ENCODE data around the gene CARD11.
"Not testable (repeated sequence)": the region's sequence is repeated elsewhere in the genome, so short reads cannot be mapped to it uniquely, and the experiment has no call there.

CARD11 gene

GRCh38 chr7:3063016-3063753 is 19.5 kb upstream of the CARD11 start:
- DNase-seq: no peak

DNA sequence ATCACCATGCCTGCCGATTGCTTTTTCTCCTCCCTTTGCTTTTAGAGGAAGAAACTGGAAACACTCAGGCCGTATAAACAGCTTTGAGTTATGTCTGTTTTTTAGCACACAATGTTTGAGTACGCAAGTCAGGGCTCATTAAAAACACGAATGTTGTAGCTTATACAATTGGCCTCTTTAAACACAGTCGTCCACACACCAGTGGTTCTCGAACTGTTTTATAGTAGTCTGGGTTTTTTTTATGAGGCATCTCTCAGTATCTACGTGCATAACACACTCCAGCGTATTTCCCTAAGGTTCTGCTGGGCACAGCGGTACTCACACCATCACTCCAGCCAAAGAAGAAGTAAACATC is 13.4 kb upstream of the CARD11 start:
- DNase-seq: peak; percentile 69

GRCh38 chr7:3056234-3057065 is 12.8 kb upstream of the CARD11 start:
- peak; percentile 69 for DNase-seq

- no peak for DNase-seq
These were observed 12.0 kb upstream of the CARD11 start for GRCh38 chr7:3055626-3056025.

DNA sequence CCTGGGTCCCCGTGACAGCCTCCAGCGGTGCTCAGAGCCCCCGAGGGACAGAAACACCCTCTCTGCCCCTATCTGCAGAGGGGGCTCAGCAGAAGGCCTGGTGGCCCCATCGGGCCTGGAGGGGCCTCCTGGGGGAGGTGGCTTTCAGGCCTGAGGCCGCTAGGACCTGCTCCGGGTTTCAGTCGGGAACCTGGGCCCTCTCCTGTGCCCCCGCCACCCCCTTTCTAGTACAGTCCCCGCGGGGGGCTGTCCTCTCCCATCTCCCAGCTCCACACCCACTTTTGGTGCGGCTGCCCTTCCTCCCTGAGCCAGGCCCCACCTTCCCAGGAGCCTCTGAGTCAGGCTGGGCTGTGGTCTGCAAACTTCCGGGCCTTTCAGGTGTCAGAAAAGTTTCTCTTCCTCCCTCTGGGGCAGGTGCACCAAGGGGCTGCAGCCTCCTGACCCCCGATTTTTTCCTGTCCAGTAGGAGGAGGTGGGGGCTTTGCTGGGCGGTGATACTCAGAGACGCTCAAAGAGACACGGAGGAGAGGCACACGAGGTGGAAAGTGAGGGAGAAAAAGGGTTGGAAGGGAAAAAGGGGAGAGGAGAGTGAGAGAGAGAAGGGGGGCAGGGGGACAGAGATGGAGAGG is 692 bp downstream of the CARD11 start:
- no peak for DNase-seq

DNA sequence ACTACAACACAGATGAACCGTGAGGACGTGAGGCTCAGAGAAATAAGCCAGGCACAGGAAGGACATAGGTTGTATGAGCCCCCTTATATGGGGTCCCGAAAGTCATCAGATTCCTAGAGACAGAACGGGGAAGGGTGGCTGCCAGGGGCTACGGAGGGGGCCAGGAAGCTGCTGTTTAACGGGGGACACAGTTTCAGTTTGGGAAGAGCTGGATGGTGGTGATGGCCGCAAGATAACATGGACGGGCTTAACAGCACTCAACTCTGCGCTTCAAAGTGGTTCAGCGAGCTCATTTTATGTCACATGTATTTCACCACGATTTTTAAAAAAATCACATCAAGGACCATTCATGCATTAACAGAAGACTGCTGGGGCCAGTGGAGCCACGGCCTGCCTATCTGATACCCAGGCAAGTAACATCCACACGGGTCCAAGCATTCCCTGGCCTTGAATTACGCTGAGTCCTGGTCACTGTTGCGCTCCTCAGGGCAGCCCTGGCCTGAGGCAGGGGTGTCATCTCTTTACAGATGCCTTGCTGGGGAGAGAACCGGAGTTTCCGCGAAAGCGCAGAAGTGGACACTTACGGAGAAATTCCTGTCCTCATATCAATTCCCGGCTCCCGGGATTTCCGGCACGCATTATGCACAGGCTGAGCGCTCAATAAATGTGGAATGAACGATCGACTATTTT is 1.5 kb downstream of the CARD11 start:
- DNase-seq: no peak

DNA sequence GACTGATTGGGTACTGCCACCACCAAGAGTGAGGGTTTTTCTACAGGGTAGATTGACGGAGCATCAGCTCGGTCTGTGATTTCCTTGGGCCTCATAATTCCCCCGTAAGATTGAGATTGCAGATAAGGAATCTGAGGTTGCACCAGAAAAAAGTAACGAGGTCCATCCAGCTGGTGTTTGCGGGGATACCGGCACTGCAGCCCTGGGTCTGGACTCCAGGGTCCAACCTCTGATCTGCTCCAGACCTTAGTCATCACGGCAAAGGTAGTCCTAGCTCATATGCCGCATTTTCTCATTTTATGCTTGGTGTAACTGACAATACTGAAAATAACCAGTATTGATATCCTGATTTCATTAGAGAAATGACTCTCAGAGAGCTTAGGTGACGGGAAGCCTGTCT is 3.9 kb downstream of the CARD11 start:
- DNase-seq: no peak

- not testable (repeated sequence) for DNase-seq
These were observed 5.7 kb downstream of the CARD11 start for GRCh38 chr7:3038011-3038410.

- no peak for DNase-seq
These were observed 6.4 kb downstream of the CARD11 start for GRCh38 chr7:3037259-3037658.

DNA sequence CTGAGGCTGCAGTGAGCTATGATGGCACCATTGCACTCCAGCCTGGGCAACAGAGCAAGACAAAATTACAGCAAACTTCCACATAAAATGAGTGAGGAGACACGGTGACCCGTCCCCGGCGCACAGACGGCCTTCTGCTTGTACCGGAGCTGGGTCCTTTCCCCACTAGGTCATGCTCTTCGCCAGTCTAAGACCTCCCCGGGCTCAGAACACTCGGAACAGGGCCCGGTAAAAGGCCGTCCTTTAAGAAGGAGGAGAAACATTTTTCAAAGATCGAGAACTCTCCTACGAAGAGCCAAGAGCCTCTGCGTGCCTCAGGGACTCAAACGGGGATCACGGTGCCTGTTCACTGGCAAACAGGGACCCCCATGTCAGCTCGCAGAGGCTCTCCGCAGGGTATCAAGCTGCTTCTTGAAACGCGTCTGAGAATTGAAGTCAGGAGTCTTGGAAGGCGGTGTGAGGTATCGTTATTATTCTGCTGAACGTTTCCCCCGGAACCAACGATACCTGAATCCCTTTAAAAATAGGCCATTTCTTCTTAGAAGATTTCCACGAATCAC is 9.0 kb downstream of the CARD11 start:
- no peak for DNase-seq

DNA sequence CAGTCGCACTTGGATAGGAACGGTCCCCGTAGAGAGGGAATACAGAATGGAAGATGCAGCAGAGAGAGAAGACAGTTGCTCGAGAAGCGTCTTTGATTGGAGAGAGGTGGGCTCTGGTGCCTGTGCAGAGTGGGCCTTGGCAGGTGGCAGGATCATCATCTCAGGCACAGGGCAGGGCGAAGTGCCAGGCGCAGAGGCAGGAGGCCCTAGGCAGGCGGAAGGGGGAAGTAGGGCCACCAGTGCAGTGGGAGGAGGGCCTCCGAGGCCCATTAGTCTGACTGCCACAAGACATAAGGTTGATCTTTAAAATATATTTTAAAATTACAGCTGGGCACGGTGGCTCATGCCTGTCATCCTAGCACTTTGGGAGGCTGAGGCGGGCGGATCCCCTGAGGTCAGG is 10.1 kb downstream of the CARD11 start:
- DNase-seq: no peak

DNA sequence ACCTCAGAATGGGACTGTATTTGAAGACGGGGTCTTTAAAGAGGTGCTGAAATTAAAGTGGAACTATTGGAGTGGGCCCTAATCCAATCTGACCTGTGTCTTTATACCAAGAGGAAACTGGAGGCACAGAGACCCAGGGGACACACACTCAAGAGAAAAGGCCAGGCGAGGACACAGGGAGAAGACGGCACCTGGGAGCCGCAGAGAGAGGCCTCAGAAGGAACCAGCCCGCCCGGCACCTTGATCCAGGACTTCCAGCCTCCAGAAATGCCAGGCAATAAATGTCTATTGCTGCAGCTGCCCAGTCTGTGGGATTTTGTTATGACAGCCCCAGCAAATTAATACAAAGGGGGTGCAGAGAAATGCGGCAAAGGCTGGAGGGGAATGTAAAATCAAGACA is 10.5 kb downstream of the CARD11 start:
- no peak for DNase-seq

DNA sequence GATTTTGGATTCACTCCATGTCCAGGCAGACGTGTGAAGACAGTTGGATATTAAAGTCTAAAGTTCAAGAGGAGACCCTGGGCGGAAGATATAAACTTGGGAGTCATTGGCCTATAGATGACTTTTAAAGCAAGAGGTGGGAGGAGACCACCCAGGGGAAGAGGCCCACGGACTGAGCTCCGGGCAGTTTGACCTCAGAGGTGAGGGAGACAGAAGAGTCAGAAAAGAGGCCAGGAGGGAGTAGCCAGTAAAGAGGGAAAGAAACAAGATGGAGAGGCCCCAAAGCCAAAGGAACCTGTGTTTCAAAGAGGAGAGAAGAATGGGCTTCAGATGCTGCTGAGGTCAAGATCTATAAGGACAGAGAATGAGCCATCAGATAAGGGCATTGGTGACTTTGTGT is 11.4 kb downstream of the CARD11 start:
- DNase-seq: no peak

DNA sequence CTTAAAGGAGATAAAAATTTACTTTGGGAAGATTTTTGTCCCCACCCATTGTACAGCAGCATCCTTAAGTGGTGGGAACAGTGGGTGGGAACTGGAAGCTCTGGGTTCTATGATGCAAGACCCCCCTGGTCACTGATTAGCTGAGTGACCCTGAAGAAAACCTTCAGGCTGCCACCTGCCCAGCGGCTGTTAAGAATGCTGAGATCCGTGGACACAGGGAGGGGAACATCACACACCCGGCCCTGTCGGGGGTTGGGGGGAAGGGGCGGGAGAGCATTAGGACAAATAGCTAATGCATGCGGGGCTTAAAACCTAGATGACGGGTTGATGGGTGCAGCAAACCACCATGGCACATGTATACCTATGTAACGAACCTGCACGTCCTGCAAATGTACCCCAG is 14.5 kb downstream of the CARD11 start:
- DNase-seq: no peak

GRCh38 chr7:3028758-3029093 is 14.9 kb downstream of the CARD11 start:
- DNase-seq: no peak

DNA sequence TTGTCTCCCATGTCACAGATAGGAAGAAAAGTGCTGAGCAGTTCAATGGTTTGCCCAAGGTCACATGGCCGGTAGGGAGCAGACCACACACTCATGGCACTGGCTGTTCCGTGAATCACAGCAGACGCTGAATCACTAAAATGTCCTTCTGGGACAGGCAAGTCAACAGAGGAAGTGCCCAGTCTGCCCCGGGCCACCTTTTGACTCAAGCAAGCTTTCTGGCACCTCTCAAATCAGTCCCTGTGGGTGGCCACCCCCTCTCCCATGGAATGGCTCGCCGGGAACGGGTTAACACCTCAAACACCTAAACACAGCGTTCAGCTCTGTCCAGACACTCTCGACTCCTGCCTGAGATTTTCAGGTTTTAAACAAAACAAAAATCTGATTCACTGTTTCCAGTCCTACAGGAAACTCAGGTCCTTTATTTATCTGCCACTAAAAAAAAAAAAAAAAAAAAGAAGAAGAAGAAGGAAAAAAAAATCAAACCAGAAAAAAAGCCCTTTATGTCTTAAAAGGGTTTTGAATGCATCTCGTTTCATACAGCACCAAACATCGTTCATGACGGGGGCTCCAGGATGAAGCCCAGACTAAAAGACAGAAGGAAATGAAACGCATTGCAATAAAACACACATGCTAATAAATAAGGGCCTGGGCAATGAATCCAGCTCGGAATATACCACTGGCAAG is 15.5 kb downstream of the CARD11 start:
- no peak for DNase-seq

DNA sequence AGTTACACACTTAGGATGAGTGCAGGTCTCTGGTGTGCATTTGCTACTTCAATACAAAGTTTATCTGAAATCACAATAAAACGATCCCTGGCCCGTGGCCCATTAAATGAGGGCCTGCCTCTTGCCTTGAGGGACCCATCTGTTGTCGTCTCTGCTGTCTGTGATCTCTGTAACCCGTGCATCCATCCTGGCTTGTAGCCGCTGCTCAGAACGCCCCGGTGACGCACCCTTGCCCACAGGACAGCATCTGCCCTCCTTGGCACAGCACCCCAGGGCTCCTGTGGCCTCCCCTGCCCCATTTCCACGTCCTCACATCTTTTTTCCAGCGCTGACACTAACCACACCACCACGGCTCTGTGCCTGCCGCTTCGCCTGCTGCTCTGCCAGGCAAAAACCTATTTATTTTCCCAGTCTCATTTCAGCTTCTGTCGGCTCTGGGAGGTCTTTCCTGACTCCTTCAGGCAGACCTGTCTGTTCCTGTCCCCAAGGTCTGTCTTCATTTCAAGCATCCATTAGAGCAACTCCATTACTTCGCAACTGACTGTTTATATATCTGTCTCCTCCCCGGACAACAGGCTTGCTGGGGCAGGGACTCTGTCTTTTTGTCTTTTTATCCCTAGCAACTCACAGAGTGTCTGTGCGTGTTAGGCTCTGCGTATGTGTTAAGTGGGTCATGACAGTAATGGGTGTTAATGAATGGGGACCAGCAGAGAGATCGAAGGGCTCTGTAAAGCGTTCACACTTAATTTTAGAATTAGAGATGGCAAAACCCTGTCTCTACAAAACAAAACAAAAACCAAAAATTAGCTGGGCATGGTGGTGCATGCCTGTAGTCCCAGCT is 16.4 kb downstream of the CARD11 start:
- DNase-seq: no peak

DNA sequence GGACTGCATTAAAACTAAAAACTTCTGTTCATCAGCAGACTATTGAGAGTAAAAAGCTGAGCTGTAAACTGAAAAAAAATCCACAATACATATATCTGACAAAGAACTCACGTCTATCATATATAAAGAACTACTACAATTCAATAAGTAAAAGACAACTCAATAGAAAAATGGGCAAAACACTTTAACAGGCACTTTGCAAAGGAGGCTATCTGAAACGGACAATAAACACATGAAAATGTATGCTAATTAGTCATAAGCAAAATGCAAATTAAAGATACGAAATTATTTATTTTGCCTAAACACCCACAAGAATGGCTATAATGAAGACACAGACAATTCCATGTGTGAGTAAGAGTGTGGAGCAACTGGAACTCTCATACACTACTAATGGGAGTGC is 18.1 kb downstream of the CARD11 start:
- no peak for DNase-seq

- DNase-seq: no peak
These were observed 21.8 kb downstream of the CARD11 start for GRCh38 chr7:3021825-3022224.

- not testable (repeated sequence) for DNase-seq
These were observed 22.4 kb downstream of the CARD11 start for GRCh38 chr7:3021224-3021623.

GRCh38 chr7:3020416-3020815 is 23.3 kb downstream of the CARD11 start:
- no peak for DNase-seq

DNA sequence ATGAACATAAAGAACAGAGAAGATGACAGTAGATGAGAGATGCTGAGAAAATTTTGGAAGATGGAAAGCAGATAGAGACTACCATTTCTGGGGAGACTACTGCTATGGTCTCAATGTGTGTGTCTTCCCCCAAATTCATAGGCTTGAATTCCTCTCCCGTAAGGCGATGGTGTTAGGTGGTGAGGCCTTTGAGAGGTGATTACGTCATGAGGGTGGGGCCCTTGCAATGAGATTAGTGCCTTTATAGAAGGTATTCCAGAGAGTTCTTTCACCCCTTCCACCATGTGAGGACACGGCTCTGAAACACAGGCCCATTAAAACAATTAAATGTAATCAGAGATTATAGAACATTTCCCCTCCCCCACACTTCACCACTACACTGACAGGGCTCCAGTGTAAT is 23.9 kb downstream of the CARD11 start:
- no peak for DNase-seq

Data from NCI-H510A treated with DMSO at 0.1 percent for 48 hours (cell line).